NCI-H345 treated with DMSO at 0.1 percent for 48 hours (cell line): ENCODE data around the gene INO80C.
"Not testable (repeated sequence)": the region's sequence is repeated elsewhere in the genome, so short reads cannot be mapped to it uniquely, and the experiment has no call there.

Experiments
- DNase-seq: peaks from one replicate; lab custom pipeline; 2025; ENCODE audit not compliant: unreplicated experiment; lab: John Stamatoyannopoulos, UW

Gene INO80C

GRCh38 chr18:35463827-35464226 is 33.9 kb downstream of the INO80C start:
- DNase-seq, result no peak

- DNase-seq, result no peak
These were observed 34.7 kb downstream of the INO80C start for GRCh38 chr18:35463050-35463449.

GRCh38 chr18:35460736-35461161 is 37.0 kb downstream of the INO80C start:
- DNase-seq, result no peak

GRCh38 chr18:35459997-35460396 is 37.8 kb downstream of the INO80C start:
- DNase-seq, result no peak

- DNase-seq, result no peak
These were observed 38.9 kb downstream of the INO80C start for GRCh38 chr18:35458677-35459441.

- peak; percentile 48 for DNase-seq
These were observed 39.5 kb downstream of the INO80C start for GRCh38 chr18:35458271-35458670.

GRCh38 chr18:35457140-35457704 is 40.5 kb downstream of the INO80C start:
- no peak for DNase-seq

GRCh38 chr18:35455926-35456763 is 41.6 kb downstream of the INO80C start:
- DNase-seq, result no peak

- no peak for DNase-seq
These were observed 43.0 kb downstream of the INO80C start for GRCh38 chr18:35454803-35455202.

GRCh38 chr18:35453065-35453464 is 44.7 kb downstream of the INO80C start:
- not testable (repeated sequence) for DNase-seq

- no peak for DNase-seq
These were observed 45.8 kb downstream of the INO80C start for GRCh38 chr18:35451916-35452315.

GRCh38 chr18:35451032-35451431 is 46.7 kb downstream of the INO80C start:
- no peak for DNase-seq

- DNase-seq, result no peak
These were observed 53.1 kb downstream of the INO80C start for GRCh38 chr18:35444636-35445035.

- no peak for DNase-seq
These were observed 53.9 kb downstream of the INO80C start for GRCh38 chr18:35443847-35444246.

- no peak for DNase-seq
These were observed 54.3 kb downstream of the INO80C start for GRCh38 chr18:35443434-35443833.

- no peak for DNase-seq
These were observed 55.1 kb downstream of the INO80C start for GRCh38 chr18:35442701-35443100.

GRCh38 chr18:35441857-35442595 is 55.7 kb downstream of the INO80C start:
- DNase-seq, result no peak

GRCh38 chr18:35438480-35439234 is 59.1 kb downstream of the INO80C start:
- DNase-seq, result no peak

- no peak for DNase-seq
These were observed 59.9 kb downstream of the INO80C start for GRCh38 chr18:35437836-35438235.

- no peak for DNase-seq
These were observed 61.6 kb downstream of the INO80C start for GRCh38 chr18:35436076-35436649.
